Stimulated activated CD8-positive, alpha-beta memory T cell treated with anti-CD3 and anti-CD28 coated beads, Interleukin-15, amount 100 ng/mL, for 4 hours (primary cell): ENCODE results near the gene SLC50A1.
"Not testable (repeated sequence)": the region's sequence is repeated elsewhere in the genome, so short reads cannot be mapped to it uniquely, and the experiment has no call there.

Source experiments
- DNase-seq, 2 donors: peaks; one replicate each; pipeline ENCODE4 v3.0.0-alpha.2; 2020; ENCODE audit warnings: low read depth in 2 of 2

Gene SLC50A1

DNA sequence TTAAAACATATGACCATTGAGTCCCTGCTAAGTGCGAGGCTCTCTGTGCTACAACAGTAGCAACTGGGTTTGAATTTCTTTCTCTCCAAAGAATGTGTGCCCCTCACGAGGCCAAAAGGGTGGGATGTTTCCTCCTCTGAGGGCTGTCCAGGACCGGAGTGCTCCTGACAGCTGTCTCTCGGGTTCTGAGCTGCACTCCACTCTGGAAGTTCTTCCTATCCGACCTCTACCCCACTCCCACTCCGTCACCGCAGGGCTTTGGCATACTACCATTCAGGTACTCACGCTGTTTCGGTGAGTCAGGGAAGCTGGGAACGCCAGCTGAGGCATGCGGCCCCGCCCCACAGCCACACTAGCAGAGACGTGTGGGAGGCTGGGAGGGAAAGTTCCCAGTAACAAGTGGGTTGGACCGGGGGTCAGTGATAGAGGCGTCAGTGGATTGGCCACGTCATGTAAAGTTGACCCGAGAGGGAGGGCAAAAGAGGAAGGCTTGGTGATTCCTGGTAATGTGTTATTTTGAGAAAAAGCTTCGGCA, 705 bp upstream of the SLC50A1 start:
- peak; percentile 26 to 61 for DNase-seq

DNA sequence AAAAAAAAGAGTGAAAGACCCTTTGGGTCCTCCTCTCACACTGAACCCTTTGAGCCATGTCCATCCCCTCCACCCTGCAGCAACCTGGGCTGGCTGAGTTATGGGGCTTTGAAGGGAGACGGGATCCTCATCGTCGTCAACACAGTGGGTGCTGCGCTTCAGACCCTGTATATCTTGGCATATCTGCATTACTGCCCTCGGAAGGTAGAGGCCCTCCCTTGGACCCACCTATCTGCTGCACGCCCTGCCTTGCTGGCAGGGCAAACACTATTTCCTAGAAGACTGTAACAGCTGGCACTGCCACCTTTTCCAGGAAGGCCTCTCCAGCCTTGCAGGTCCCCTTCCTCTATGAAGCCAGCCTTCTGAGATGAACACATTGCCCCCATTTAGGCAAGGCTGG, 1.1 kb downstream of the SLC50A1 start:
- no peak for DNase-seq

- no peak for DNase-seq
These were observed 1.7 kb downstream of the SLC50A1 start for GRCh38 chr1:155137154-155137949.

GRCh38 chr1:155139895-155140629, 4.4 kb downstream of the SLC50A1 start, which contains the start of gene DPM3:
Gene DPM3, minus strand, starts transcription at chr1:155140531. Its CDS starts 291 bp downstream, at chr1:155140240.
- DNase-seq = peak; percentile 73 to 76

- no peak for DNase-seq
These were observed 4.9 kb downstream of the SLC50A1 start for GRCh38 chr1:155140630-155140953.

DNA sequence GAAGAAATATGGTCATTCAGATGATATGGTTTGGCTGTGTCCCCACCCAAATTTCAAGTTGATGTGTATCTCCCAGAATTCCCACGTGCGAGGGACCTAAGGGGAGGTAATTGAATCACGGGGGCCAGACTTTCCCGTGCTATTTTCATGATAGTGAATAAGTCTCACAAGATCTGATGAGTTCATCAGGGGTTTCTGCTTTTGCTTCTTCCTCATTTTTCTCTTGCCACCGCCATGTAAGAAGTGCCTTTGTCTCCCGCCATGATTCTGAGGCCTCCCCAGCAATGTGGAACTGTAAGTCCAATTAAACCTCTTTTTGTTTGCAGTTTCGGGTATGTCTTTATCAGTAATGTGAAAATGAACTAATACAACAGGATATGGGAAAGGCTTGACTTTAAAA, 6.1 kb downstream of the SLC50A1 start:
- DNase-seq = no peak

- no peak for DNase-seq
These were observed 9.8 kb downstream of the SLC50A1 start for GRCh38 chr1:155145491-155145890.

- DNase-seq = not testable (repeated sequence)
These were observed 20.5 kb downstream of the SLC50A1 start for GRCh38 chr1:155155996-155156643.

GRCh38 chr1:155158991-155159390, 23.3 kb downstream of the SLC50A1 start:
- DNase-seq = no peak

- DNase-seq = no peak
These were observed 24.5 kb downstream of the SLC50A1 start for GRCh38 chr1:155160128-155160527.

DNA sequence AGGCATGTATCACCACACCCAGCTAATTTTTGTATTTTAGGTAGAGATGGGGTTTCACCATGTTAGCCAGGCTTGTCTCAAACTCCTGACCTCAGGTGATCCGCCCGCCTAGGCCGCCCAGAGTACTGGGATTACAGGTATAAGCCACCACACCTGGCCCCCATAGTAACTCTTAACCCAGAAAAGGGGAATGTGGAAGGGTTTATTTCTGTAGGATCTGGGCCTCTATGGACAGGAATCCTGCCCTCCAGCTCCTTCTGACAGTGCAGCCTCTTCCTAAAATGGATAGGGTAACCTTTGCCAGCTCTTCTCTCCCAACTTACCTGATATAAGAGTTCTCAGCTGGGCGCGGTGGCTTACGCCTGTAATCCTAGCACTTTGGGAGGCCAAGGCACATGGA, 27.0 kb downstream of the SLC50A1 start:
- not testable (repeated sequence) for DNase-seq

DNA sequence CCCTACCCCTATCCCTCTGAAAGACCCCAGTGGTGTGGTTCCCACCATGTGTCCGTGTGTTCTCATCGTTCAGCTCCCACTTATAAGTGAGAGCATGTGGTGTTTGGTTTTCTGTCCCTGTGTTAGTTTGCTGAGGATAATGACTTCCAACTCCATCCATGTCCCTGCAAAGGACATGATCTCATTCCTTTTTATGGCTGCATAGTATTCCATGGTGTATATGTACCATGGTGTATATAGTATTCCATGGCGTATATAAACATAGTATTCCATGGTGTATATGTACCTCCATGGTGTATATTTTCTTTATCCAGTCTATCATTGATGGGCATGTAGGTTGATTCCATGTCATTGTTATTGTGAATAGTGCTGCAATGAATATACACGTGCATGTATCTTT, 28.1 kb downstream of the SLC50A1 start:
- not testable (repeated sequence) for DNase-seq

- DNase-seq = not testable (repeated sequence)
These were observed 29.0 kb downstream of the SLC50A1 start for GRCh38 chr1:155164625-155165024.

GRCh38 chr1:155166051-155166470, 30.4 kb downstream of the SLC50A1 start:
- no peak for DNase-seq

- DNase-seq = no peak
These were observed 31.0 kb downstream of the SLC50A1 start for GRCh38 chr1:155166471-155167165.

- DNase-seq = peak; percentile 56 to 70
These were observed 31.8 kb downstream of the SLC50A1 start for GRCh38 chr1:155167166-155168104.

DNA sequence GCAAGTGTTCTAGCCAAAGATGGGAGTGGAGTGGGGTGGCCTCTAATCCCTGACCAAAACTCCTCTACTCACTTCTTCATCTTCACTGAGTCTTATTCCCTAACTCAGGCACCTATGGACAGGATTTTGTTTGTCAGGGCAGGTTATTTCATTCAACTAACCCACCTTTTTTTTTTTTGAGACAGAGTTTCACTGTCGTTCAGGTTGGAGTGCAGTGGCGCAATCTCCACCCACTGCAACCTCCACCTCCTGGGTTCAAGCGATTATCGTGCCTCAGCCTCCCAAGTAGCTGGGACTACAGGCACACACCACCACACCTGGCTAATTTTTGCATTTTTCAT, 32.4 kb downstream of the SLC50A1 start:
- not testable (repeated sequence) for DNase-seq

- DNase-seq = no peak
These were observed 33.0 kb downstream of the SLC50A1 start for GRCh38 chr1:155168456-155169210.

- DNase-seq = no peak
These were observed 33.9 kb downstream of the SLC50A1 start for GRCh38 chr1:155169541-155169940.
